ENCODE results near the gene EPRS1.
A peak's percentile ranks its signal among the peaks of the same experiment; 100 is the strongest.
"Not testable (repeated sequence)": the region's sequence is repeated elsewhere in the genome, so short reads cannot be mapped to it uniquely, and the experiment has no call there.

The EPRS1 gene

DNA sequence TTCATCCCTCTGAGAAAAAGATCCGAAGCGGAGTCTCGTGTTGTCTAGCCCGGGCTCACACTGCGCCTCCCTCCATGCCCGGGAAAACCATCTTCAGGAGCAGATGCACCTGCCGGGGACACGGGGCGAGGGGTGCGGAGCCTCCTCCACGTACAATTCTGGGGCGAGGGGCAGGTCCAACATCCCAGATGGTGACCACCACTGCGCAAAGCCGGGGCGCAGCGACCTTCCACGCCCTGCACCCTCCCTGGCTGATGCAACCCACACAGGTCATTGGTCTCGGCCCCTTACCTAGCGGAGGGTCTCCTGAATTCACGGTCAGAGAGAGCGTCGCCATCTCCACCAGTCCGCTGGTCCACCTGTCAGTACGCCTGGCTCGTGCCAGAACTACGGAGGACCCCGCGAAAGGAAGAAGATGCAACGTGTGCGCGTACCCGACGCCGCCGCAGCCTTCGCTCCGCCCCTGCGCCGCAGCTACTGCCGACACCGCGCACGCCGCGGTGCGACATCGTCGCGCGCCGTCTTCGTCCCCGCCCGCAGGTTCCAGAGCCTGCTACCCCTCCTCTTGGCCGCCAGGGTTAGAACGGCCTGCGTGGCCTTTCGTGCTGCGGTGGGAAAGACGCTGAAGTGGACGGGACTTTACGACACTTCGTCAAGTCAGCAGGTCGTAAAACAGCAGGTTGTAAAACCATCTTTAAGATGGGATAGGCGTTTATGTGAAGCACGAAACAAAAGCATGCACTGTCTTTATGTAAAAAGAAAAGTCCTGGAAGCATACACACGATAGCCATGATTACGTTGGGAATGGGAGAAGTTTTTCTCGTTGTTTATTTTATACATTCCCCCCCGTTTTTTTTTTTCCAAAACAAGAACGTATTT, at the start of gene EPRS1:
TSS of gene EPRS1 (minus strand) at position 454 of the 879 bp plus-strand sequence. CDS start at position 337, 117 bp downstream.
- peaks cover 7% of the 10 kb centered on the region for H3K4me1 ChIP-seq (ENCODE audit: control insufficient read depth, insufficient read depth, low read length)
- peak within 1 kb of the TSS; percentile 70 for H3K4me3 ChIP-seq (ENCODE audit: low read length)
- H3K27me3 ChIP-seq (ENCODE audit: control insufficient read depth, insufficient read depth, low read length): no peaks in the 10 kb centered on the region
- H3K9me3 ChIP-seq (ENCODE audit: control insufficient read depth, low read length): no peaks in the 10 kb centered on the region
- H3K36me3 ChIP-seq (ENCODE audit: control insufficient read depth, insufficient read depth, low read length): no peaks in the 10 kb centered on the region
- peak within 1 kb of the TSS; percentile 87 for H3K9ac ChIP-seq (ENCODE audit: low read length)

- H3K36me3 ChIP-seq (ENCODE audit: control insufficient read depth, insufficient read depth, low read length): no peaks in the 10 kb centered on the region
- no peaks in the 10 kb centered on the region for H3K9me3 ChIP-seq (ENCODE audit: control insufficient read depth, low read length)
- no peaks in the 10 kb centered on the region for H3K4me1 ChIP-seq (ENCODE audit: control insufficient read depth, insufficient read depth, low read length)
- H3K4me3 ChIP-seq (ENCODE audit: low read length): peak within 1 kb of the TSS; percentile 49
- no peaks in the 10 kb centered on the region for H3K27me3 ChIP-seq (ENCODE audit: control insufficient read depth, insufficient read depth, low read length)
- H3K9ac ChIP-seq (ENCODE audit: low read length): peak within 1 kb of the TSS; percentile 81
Observed at GRCh38 chr1:220094016-220094911, 48.0 kb upstream of the EPRS1 start, which contains the start of gene IARS2. Gene IARS2, plus strand, starts transcription at chr1:220094132. Its CDS starts 85 bp downstream, at chr1:220094217.

DNA sequence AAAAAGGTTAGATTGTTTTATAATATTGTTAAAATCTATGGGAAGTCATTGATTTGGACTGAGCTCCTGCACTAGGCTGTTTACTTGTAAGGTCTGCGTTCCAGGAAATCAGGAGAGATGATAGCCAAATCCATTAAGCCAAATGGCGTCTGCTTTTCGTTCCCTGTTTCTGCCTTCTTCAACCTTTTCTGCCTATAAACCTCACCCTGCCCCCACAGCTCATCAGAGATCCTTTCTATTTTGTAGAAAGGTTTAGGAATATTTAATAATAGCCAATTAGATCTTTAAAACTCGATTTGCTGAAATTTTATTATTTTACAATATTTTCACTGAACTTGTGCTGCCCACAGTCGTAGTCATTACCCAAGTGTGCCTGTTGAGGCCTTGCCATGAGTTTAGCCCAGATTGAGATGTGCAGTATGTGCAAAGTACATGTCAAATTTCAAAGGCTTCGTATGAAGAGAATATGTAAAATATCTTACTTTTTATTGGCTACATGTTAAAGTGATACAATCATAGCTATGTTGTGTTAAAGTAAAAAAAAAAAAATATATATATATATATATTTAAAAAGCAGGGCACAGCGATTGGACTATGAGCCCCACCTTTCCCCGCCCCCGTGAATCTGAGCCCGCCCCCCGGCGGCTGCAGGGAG, 47.2 kb upstream of the EPRS1 start:
- H3K9ac ChIP-seq (ENCODE audit: low read length): no peak overlapping the region
- H3K36me3 ChIP-seq (ENCODE audit: control insufficient read depth, insufficient read depth, low read length): no peaks in the 10 kb centered on the region
- H3K4me1 ChIP-seq (ENCODE audit: control insufficient read depth, insufficient read depth, low read length): no peaks in the 10 kb centered on the region
- H3K9me3 ChIP-seq (ENCODE audit: control insufficient read depth, low read length): no peaks in the 10 kb centered on the region
- H3K27me3 ChIP-seq (ENCODE audit: control insufficient read depth, insufficient read depth, low read length): no peaks in the 10 kb centered on the region
- H3K4me3 ChIP-seq (ENCODE audit: low read length): no peak overlapping the region

DNA sequence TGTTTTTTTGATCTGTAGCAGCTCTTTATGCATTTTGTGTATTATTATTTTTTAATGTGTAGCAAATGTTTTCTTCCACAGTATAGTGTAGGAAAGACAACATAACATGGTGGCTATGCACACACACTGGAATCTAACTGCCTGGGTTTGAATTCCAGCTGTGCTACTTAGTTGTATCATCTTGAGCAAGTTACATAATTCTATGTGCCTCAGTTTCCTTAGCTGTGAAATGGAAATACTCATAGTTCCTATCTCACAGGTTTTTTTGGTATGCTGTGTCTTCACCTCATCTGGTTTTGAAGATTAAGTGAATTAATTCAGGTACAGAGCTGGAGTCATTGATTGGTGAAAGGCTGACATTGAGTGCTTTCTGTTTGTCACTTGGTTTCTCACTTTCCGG, 46.4 kb upstream of the EPRS1 start:
- H3K9ac ChIP-seq (ENCODE audit: low read length): no peak overlapping the region
- H3K4me1 ChIP-seq (ENCODE audit: control insufficient read depth, insufficient read depth, low read length): no peaks in the 10 kb centered on the region
- H3K9me3 ChIP-seq (ENCODE audit: control insufficient read depth, low read length): no peaks in the 10 kb centered on the region
- H3K27me3 ChIP-seq (ENCODE audit: control insufficient read depth, insufficient read depth, low read length): no peaks in the 10 kb centered on the region
- no peaks in the 10 kb centered on the region for H3K36me3 ChIP-seq (ENCODE audit: control insufficient read depth, insufficient read depth, low read length)
- H3K4me3 ChIP-seq (ENCODE audit: low read length): no peak overlapping the region

GRCh38 chr1:220089650-220090556, 43.6 kb upstream of the EPRS1 start, which contains the start of gene BPNT1:
Gene BPNT1, minus strand, starts transcription at chr1:220089788. Its CDS starts 9,942 bp downstream, at chr1:220079846.
- no peaks in the 10 kb centered on the region for H3K9me3 ChIP-seq (ENCODE audit: control insufficient read depth, low read length)
- peak within 1 kb of the TSS; percentile 70 for H3K4me3 ChIP-seq (ENCODE audit: low read length)
- H3K9ac ChIP-seq (ENCODE audit: low read length): peak within 1 kb of the TSS; percentile 77
- no peaks in the 10 kb centered on the region for H3K36me3 ChIP-seq (ENCODE audit: control insufficient read depth, insufficient read depth, low read length)
- H3K27me3 ChIP-seq (ENCODE audit: control insufficient read depth, insufficient read depth, low read length): no peaks in the 10 kb centered on the region
- no peaks in the 10 kb centered on the region for H3K4me1 ChIP-seq (ENCODE audit: control insufficient read depth, insufficient read depth, low read length)

GRCh38 chr1:220086261-220086686, 40.0 kb upstream of the EPRS1 start:
- not testable (repeated sequence) for H3K9ac ChIP-seq (ENCODE audit: low read length); H3K4me1 ChIP-seq (ENCODE audit: control insufficient read depth, insufficient read depth, low read length); H3K4me3 ChIP-seq (ENCODE audit: low read length); H3K36me3 ChIP-seq (ENCODE audit: control insufficient read depth, insufficient read depth, low read length); H3K27me3 ChIP-seq (ENCODE audit: control insufficient read depth, insufficient read depth, low read length); H3K9me3 ChIP-seq (ENCODE audit: control insufficient read depth, low read length)

DNA sequence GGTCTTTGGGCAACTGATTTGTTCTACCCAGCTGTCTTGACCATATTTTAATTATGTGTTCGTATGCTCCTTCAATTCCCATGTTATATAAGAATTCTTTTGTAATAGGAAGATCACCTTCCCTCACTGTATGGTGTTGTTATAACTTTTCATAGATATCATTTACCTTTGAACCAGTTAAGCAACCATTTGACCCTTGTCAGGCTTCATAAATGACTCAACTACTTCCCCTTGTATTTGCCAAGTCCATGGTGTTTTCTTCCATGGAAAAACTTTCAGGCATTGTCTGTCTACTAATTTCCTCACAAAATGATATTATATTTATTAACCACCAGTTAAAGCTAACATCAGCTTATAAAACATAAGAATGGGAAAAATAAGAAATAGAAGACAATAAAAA, 38.2 kb upstream of the EPRS1 start:
- Histone ChIP-seq H3K9me3 (ENCODE audit: control insufficient read depth, low read length) (no peaks in the 10 kb centered on the region), H3K4me3 (ENCODE audit: low read length) (no peak overlapping the region), H3K9ac (ENCODE audit: low read length) (no peak overlapping the region), H3K27me3 (ENCODE audit: control insufficient read depth, insufficient read depth, low read length) (no peaks in the 10 kb centered on the region), H3K36me3 (ENCODE audit: control insufficient read depth, insufficient read depth, low read length) (no peaks in the 10 kb centered on the region), H3K4me1 (ENCODE audit: control insufficient read depth, insufficient read depth, low read length) (peaks cover 9% of the 10 kb centered on the region)

GRCh38 chr1:220077887-220078286, 31.6 kb upstream of the EPRS1 start:
- no peaks in the 10 kb centered on the region for H3K9me3 ChIP-seq (ENCODE audit: control insufficient read depth, low read length)
- H3K4me3 ChIP-seq (ENCODE audit: low read length): no peak overlapping the region
- no peak overlapping the region for H3K9ac ChIP-seq (ENCODE audit: low read length)
- no peaks in the 10 kb centered on the region for H3K27me3 ChIP-seq (ENCODE audit: control insufficient read depth, insufficient read depth, low read length)
- H3K4me1 ChIP-seq (ENCODE audit: control insufficient read depth, insufficient read depth, low read length): no peaks in the 10 kb centered on the region
- peaks cover 2% of the 10 kb centered on the region for H3K36me3 ChIP-seq (ENCODE audit: control insufficient read depth, insufficient read depth, low read length)

DNA sequence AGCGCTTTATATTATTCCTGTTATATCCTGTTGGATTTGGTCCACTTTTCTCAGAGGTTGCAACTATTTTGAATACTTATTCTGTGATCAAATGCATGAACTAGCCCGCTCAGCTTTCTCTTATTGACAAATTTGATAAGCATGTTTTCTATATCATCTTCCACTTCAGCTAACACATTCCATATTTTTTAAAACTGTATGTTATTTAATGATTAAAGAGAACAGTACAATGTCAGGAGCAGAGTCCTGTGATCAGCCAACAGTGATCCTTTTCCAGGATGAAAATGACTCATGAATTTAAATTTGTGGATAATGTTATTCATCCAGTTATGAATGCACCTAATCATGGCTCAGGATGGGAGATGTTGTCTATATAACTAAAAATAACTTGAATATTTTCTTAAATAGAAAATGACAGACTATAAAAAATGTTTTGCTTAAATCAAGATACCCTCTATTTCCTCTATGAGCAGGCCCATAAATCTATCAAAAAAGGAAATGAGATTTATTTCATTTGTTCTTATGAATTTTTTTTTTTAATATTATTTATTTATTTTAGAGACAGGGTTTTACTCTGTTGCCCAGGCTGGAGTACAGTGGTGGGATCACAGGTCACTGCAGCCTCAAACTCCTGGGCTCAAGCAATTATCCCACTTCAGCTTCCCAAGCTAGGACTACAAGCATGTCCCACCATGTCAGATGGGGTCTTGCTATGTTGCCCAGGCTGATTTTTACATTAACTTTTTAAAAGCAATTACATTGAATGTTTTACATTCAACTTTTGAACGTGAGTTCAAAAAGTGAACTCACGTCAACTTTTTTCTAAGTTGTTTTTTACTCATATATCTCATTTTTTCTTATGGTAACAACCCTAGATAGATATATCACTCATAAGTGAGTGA, 30.8 kb upstream of the EPRS1 start:
- Histone ChIP-seq H3K4me1 (ENCODE audit: control insufficient read depth, insufficient read depth, low read length) (no peaks in the 10 kb centered on the region), H3K27me3 (ENCODE audit: control insufficient read depth, insufficient read depth, low read length) (no peaks in the 10 kb centered on the region), H3K9me3 (ENCODE audit: control insufficient read depth, low read length) (no peaks in the 10 kb centered on the region), H3K4me3 (ENCODE audit: low read length) (no peak overlapping the region), H3K36me3 (ENCODE audit: control insufficient read depth, insufficient read depth, low read length) (peaks cover 8% of the 10 kb centered on the region), H3K9ac (ENCODE audit: low read length) (no peak overlapping the region)
